Measurements from ENCODE around the gene UGCG.
"Not testable (repeated sequence)": the region's sequence is repeated elsewhere in the genome, so short reads cannot be mapped to it uniquely, and the experiment has no call there.

Gene UGCG

GRCh38 chr9:111922324-111923013 is 25.9 kb downstream of the UGCG start:
- DNase-seq = no peak

- DNase-seq = no peak
These were observed 27.7 kb downstream of the UGCG start for GRCh38 chr9:111924281-111924680.

GRCh38 chr9:111925017-111925770 is 28.6 kb downstream of the UGCG start:
- no peak for DNase-seq

- DNase-seq = no peak
These were observed 29.2 kb downstream of the UGCG start for GRCh38 chr9:111925784-111926183.

GRCh38 chr9:111926421-111926875 is 29.8 kb downstream of the UGCG start:
- DNase-seq = peak; percentile 88

GRCh38 chr9:111928359-111928720 is 31.7 kb downstream of the UGCG start:
- peak; percentile 54 for DNase-seq

GRCh38 chr9:111934747-111935146 is 38.1 kb downstream of the UGCG start:
- no peak for DNase-seq

- DNase-seq = no peak
These were observed 39.8 kb downstream of the UGCG start for GRCh38 chr9:111936391-111936790.

- no peak for DNase-seq
These were observed 40.7 kb downstream of the UGCG start for GRCh38 chr9:111937301-111937700.

- peak; percentile 58 for DNase-seq
These were observed 41.3 kb downstream of the UGCG start for GRCh38 chr9:111937781-111938426.

- no peak for DNase-seq
These were observed 41.8 kb downstream of the UGCG start for GRCh38 chr9:111938427-111938800.

- DNase-seq = peak; percentile 28
These were observed 42.7 kb downstream of the UGCG start for GRCh38 chr9:111939322-111939721.

GRCh38 chr9:111940697-111941096 is 44.1 kb downstream of the UGCG start:
- peak; percentile 48 for DNase-seq

- DNase-seq = no peak
These were observed 46.6 kb downstream of the UGCG start for GRCh38 chr9:111943200-111943599.

- DNase-seq = peak; percentile 34
These were observed 47.1 kb downstream of the UGCG start for GRCh38 chr9:111943746-111944145.

GRCh38 chr9:111944241-111944866 is 47.7 kb downstream of the UGCG start:
- DNase-seq = peak; percentile 47

- DNase-seq = peak; percentile 79
These were observed 48.6 kb downstream of the UGCG start for GRCh38 chr9:111945216-111945615.

- DNase-seq = not testable (repeated sequence)
These were observed 51.5 kb downstream of the UGCG start for GRCh38 chr9:111948109-111948508.

GRCh38 chr9:111948951-111949350 is 52.3 kb downstream of the UGCG start:
- no peak for DNase-seq

- peak; percentile 80 for DNase-seq
These were observed 53.3 kb downstream of the UGCG start for GRCh38 chr9:111949919-111950318.

GRCh38 chr9:111952559-111952958 is 55.9 kb downstream of the UGCG start:
- DNase-seq = peak; percentile 90

GRCh38 chr9:111953444-111953843 is 56.8 kb downstream of the UGCG start:
- DNase-seq = no peak

GRCh38 chr9:111955048-111955447 is 58.4 kb downstream of the UGCG start:
- no peak for DNase-seq
